Right atrium auricular region (tissue), 2 donors: Measurements from ENCODE around the gene FAM228A. TPM values are rescaled to one million over a fixed set of nuclear protein-coding genes. Genes with fewer than 3 reads are reported as not detected.
A peak's percentile ranks its signal among the peaks of the same experiment; 100 is the strongest.

Experiments
- DNase-seq: peaks from one replicate; pipeline ENCODE4 v3.0.0-alpha.2; 2019; ENCODE audit warnings: low spot score
- H3K27ac ChIP-seq, 2 donors: fragments of 200-600 bp; sonication (generic); 1 replicate in 1 of 2; 2 replicates in 1 of 2; pipeline ENCODE4 v1.5.1; 2016 to 2019
- H3K27me3 ChIP-seq, 2 donors: fragments of 200-600 bp; sonication (generic); one replicate each; pipeline versions ENCODE4 v1.5.1 to v1.6.0; 2017 to 2019
- H3K36me3 ChIP-seq: fragments of 200-600 bp; sonication (generic); one replicate; pipeline ENCODE4 v1.5.1; 2016
- H3K4me1 ChIP-seq, 2 donors: fragments of 200-600 bp; sonication (generic); one replicate each; pipeline versions ENCODE4 v1.5.1 to v1.6.0; 2017 to 2019
- H3K4me3 ChIP-seq, 2 donors: fragments of 200-600 bp; sonication (generic); 1 replicate in 1 of 2; 2 replicates in 1 of 2; pipeline ENCODE4 v1.5.1; 2017 to 2019; ENCODE audit warnings: mild to moderate bottlenecking in 1 of 2, moderate library complexity in 1 of 2
- H3K9me3 ChIP-seq, 2 donors: fragments of 200-600 bp; sonication (generic); one replicate each; pipeline ENCODE4 v1.5.1; 2019
- CTCF ChIP-seq, 2 donors: fragments of 200-600 bp; sonication (generic); IDR thresholded peaks; one replicate each; pipeline ENCODE4 v1.5.1; 2019; ENCODE audit warnings: antibody characterized with exemption in 2 of 2
- total RNA-seq, 2 donors: library from RNA; depleted of rRNA; stranded (reverse); fragments of >200 nt; gene quantifications; one replicate each; pipeline ENCODE4 v1.1.0, GENCODE V29; 2016

Gene FAM228A
- total RNA-seq, 2 donors from 2014 or later: 0.51 to 1.8 TPM

- no peak for DNase-seq
- Histone ChIP-seq H3K36me3 (peaks cover 12% of the 10 kb centered on the region), H3K4me1 (no peaks in the 10 kb centered on the region), H3K4me3 (no peak overlapping the region), H3K27me3 (no peaks in the 10 kb centered on the region), H3K27ac (no peak overlapping the region), H3K9me3 (no peaks in the 10 kb centered on the region)
- TF ChIP-seq CTCF (IDR thresholded peaks at IDR 0.05): no peak
Measured at GRCh38 chr2:24163601-24164000, 11.3 kb upstream of the FAM228A start.

GRCh38 chr2:24164416-24164973 lies 10.4 kb upstream of the FAM228A start:
- Histone ChIP-seq H3K4me1 (no peaks in the 10 kb centered on the region), H3K27me3 (no peaks in the 10 kb centered on the region), H3K9me3 (no peaks in the 10 kb centered on the region), H3K27ac (no peak overlapping the region), H3K4me3 (no peak overlapping the region), H3K36me3 (peaks cover 7% of the 10 kb centered on the region)
- peak; percentile 20 to 82 for TF ChIP-seq CTCF (IDR thresholded peaks at IDR 0.05)
- no peak for DNase-seq

GRCh38 chr2:24169023-24169422 lies 5.8 kb upstream of the FAM228A start:
- TF ChIP-seq CTCF (IDR thresholded peaks at IDR 0.05): no peak

GRCh38 chr2:24175631-24176187 lies 856 bp downstream of the FAM228A start:
- Histone ChIP-seq H3K36me3 (no peaks in the 10 kb centered on the region), H3K9me3 (no peaks in the 10 kb centered on the region), H3K4me3 (peak overlapping the region in 1 of 2 donors; percentile 32), H3K27me3 (no peaks in the 10 kb centered on the region), H3K27ac (peak overlapping the region in 1 of 2 donors; percentile 16), H3K4me1 (no peaks in the 10 kb centered on the region)
- no peak for DNase-seq
- TF ChIP-seq CTCF (IDR thresholded peaks at IDR 0.05): no peak

More at GRCh38 chr2:24169023-24169422, 5.8 kb upstream of the FAM228A start:
- DNase-seq: no peak
- H3K27me3 ChIP-seq: no peaks in the 10 kb centered on the region
- no peaks in the 10 kb centered on the region for H3K4me1 ChIP-seq
- H3K9me3 ChIP-seq: no peaks in the 10 kb centered on the region
- no peak overlapping the region for H3K4me3 ChIP-seq
- H3K36me3 ChIP-seq: no peaks in the 10 kb centered on the region
- no peak overlapping the region for H3K27ac ChIP-seq

GRCh38 chr2:24176326-24176725 lies 1.5 kb downstream of the FAM228A start:
- no peak for DNase-seq
- H3K27me3 ChIP-seq: no peaks in the 10 kb centered on the region
- no peaks in the 10 kb centered on the region for H3K36me3 ChIP-seq
- no peaks in the 10 kb centered on the region for H3K4me1 ChIP-seq
- H3K9me3 ChIP-seq: no peaks in the 10 kb centered on the region
- no peak overlapping the region for H3K27ac ChIP-seq
- no peak overlapping the region for H3K4me3 ChIP-seq
- TF ChIP-seq CTCF (IDR thresholded peaks at IDR 0.05): no peak

GRCh38 chr2:24179683-24180082 lies 4.8 kb downstream of the FAM228A start:
- no peaks in the 10 kb centered on the region for H3K36me3 ChIP-seq
- H3K9me3 ChIP-seq: no peaks in the 10 kb centered on the region
- no peak overlapping the region for H3K27ac ChIP-seq
- DNase-seq: no peak
- no peaks in the 10 kb centered on the region for H3K4me1 ChIP-seq
- no peaks in the 10 kb centered on the region for H3K27me3 ChIP-seq
- H3K4me3 ChIP-seq: no peak overlapping the region
- TF ChIP-seq CTCF (IDR thresholded peaks at IDR 0.05): no peak
